ENCODE measurements around the gene KIRREL3. TPM values are rescaled to one million over a fixed set of nuclear protein-coding genes. Genes with fewer than 3 reads are reported as not detected.

Gene KIRREL3
- total and polyA plus RNA-seq, 2 of the 8 experiments (the other 6 are each of a cell fraction or from before 2014, with no cell fraction given) = 0.29 to 0.32 TPM

- WGBS, 2 experiments (ENCODE audit: extremely low coverage in 1 of 2, insufficient coverage in 1 of 2, insufficient read length in 1 of 2, insufficient replicate concordance in 2 of 2, low coverage in 1 of 2, low lambda C conversion rate in 2 of 2, missing lambda C conversion rate in 1 of 2) = 89% methylated on average over 3 of the region's 3 CpGs; no CpG with 5 or more reads in 1 of the 2 experiments
- no peak overlapping the region for H2BK120ac ChIP-seq (replicated peaks; ENCODE audit: low read depth, low read length)
- H4K5ac ChIP-seq (ENCODE audit: insufficient read length, low read depth, low read length) = no peak overlapping the region
- FAIRE-seq (no peak), DNase-seq (ENCODE audit: low read depth in 1 of 2, low spot score in 2 of 2) (no peak)
- no peak overlapping the region for H3K27ac ChIP-seq (ENCODE audit: low read depth, low read length)
- no peak overlapping the region for H2BK15ac ChIP-seq (ENCODE audit: low read length)
- H3K79me2 ChIP-seq (ENCODE audit: control insufficient read depth in 1 of 2, insufficient read depth in 2 of 2, low read length in 2 of 2) = no peaks in the 10 kb centered on the region
- H3K23me2 ChIP-seq (ENCODE audit: low read depth, low read length) = no peaks in the 10 kb centered on the region
- no peak overlapping the region for H2AFZ ChIP-seq (ENCODE audit: low read length)
- no peaks in the 10 kb centered on the region for H4K20me1 ChIP-seq (replicated peaks in 1 of 2; ENCODE audit: control insufficient read depth in 1 of 2, insufficient read depth in 2 of 2, low read length in 2 of 2)
- no peak overlapping the region for H2BK20ac ChIP-seq (ENCODE audit: low read length)
- H3K4me2 ChIP-seq (ENCODE audit: insufficient read depth in 1 of 2, low read depth in 2 of 2, low read length in 2 of 2) = no peak overlapping the region
- H4K91ac ChIP-seq (replicated peaks; ENCODE audit: insufficient read length, low read length) = no peak overlapping the region
- no peaks in the 10 kb centered on the region for H3K4me1 ChIP-seq (replicated peaks in 1 of 4; ENCODE audit: control insufficient read depth in 3 of 4, insufficient read depth in 4 of 4, low read length in 3 of 4)
- H3K4me3 ChIP-seq (ENCODE audit: extremely low read depth in 1 of 4, insufficient read depth in 2 of 4, low read depth in 3 of 4, low read length in 4 of 4) = no peak overlapping the region
- ChIA-PET POLR2A (ENCODE audit: partially characterized antibody) (no interaction called here), CTCF (ENCODE audit: partially characterized antibody) (interaction anchor here (0.9 to 2.1 kb wide), 4 partner anchors 73 to 157 kb away, joined by 3 to 7 read pairs (median 4); no protein-coding TSS in a partner anchor)
- no peak overlapping the region for H2BK5ac ChIP-seq (ENCODE audit: low read depth, low read length)
- no peak overlapping the region for H3K23ac ChIP-seq (ENCODE audit: insufficient read length)
- H3K14ac ChIP-seq (ENCODE audit: insufficient read length) = no peak overlapping the region
- H2BK12ac ChIP-seq (ENCODE audit: low read depth, low read length) = no peak overlapping the region
- no peaks in the 10 kb centered on the region for H3K36me3 ChIP-seq (ENCODE audit: control insufficient read depth in 2 of 4, insufficient read depth in 4 of 4, low read length in 3 of 4)
- no peak overlapping the region for H2AK5ac ChIP-seq (ENCODE audit: low read depth, low read length)
- no peak overlapping the region for H3K9ac ChIP-seq (replicated peaks in 1 of 4; ENCODE audit: extremely low read depth in 1 of 4, low read depth in 3 of 4, low read length in 3 of 4)
- no peaks in the 10 kb centered on the region for H3K27me3 ChIP-seq (replicated peaks in 1 of 4; ENCODE audit: control insufficient read depth in 3 of 4, extremely low read depth in 1 of 4, insufficient read depth in 3 of 4, low read length in 3 of 4)
- H3K4ac ChIP-seq (replicated peaks; ENCODE audit: insufficient read length, low read depth, low read length) = no peak overlapping the region
- H3K18ac ChIP-seq (ENCODE audit: extremely low read depth, low read length) = no peak overlapping the region
- H4K8ac ChIP-seq (ENCODE audit: extremely low read depth, insufficient read depth, low read length) = no peak overlapping the region
- H3K56ac ChIP-seq (replicated peaks; ENCODE audit: insufficient read length, low read depth, low read length) = no peak overlapping the region
- H3K9me3 ChIP-seq (ENCODE audit: insufficient read depth in 2 of 2, low read depth in 1 of 2, low read length in 1 of 2) = peaks cover 10 to 14% of the 10 kb centered on the region in 2 experiments; a peak in 3 of 4 replicates
- no peaks in the 10 kb centered on the region for H3K79me1 ChIP-seq (ENCODE audit: low read depth, low read length)
- no peak for TF ChIP-seq SIN3A (conservative IDR thresholded peaks at IDR 0.05 in 1 of 2, IDR thresholded peaks at IDR 0.05 in 1 of 2; ENCODE audit: low read depth in 1 of 2, low read length in 2 of 2)
- no peak for TF ChIP-seq GABPA (IDR thresholded peaks at IDR 0.05; ENCODE audit: borderline replicate concordance, insufficient read depth, low read length)
- no peak for TF ChIP-seq YY1 (IDR thresholded peaks at IDR 0.05; ENCODE audit: low read depth, low read length)
- no peak for TF ChIP-seq BACH1 (IDR thresholded peaks at IDR 0.05; ENCODE audit: low read length)
Measured at GRCh38 chr11:126874276-126874675, 126.3 kb downstream of the KIRREL3 start.

Measured in H1 (cell line).